Measurements from ENCODE around the gene PAPPA. TPM values are rescaled to one million over a fixed set of nuclear protein-coding genes. Genes with fewer than 3 reads are reported as not detected.
A peak's percentile ranks its signal among the peaks of the same experiment; 100 is the strongest.

The PAPPA gene
- total and polyA plus RNA-seq, 9 of the 15 experiments (the other 6 are each of a cell fraction or from before 2014, with no cell fraction given) = 0.06 to 0.18 (median 0.11) TPM

DNA sequence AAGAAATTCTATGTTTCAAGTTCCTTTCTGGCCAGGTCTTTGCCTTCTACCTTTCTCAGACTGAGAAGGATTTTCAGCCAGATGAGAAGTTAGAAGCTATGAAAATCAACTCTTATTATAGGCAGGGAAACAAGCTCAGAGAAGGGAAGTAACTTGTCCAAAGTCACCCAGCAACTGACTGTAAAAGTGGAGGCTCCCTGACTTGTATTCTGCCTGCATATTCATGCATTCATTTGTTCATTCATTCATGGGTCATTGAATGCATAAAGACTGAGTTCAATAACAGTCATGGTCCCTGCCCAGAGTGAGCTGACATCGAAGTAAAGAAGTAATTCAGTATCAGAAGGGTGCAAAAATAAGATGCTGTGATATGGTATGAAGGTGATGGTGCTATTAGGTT, 239.6 kb downstream of the PAPPA start (continued):
- TF ChIP-seq, protein P1, sequence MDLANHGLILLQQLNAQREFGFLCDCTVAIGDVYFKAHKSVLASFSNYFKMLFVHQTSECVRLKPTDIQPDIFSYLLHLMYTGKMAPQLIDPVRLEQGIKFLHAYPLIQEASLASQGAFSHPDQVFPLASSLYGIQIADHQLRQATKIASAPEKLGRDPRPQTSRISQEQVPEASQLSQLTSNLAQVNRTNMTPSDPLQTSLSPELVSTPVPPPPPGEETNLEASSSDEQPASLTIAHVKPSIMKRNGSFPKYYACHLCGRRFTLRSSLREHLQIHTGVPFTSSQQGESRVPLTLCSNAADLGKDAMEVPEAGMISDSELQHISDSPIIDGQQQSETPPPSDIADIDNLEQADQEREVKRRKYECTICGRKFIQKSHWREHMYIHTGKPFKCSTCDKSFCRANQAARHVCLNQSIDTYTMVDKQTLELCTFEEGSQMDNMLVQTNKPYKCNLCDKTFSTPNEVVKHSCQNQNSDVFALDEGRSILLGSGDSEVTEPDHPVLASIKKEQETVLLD (IDR thresholded peaks at IDR 0.05) = no peak
- TF ChIP-seq TCF7L2 (IDR thresholded peaks at IDR 0.05; ENCODE audit: low read depth, low read length) (no peak), ZNF12 (CRISPR knock-in tag; IDR thresholded peaks at IDR 0.05) (no peak), SMARCE1 (IDR thresholded peaks at IDR 0.05) (no peak), ID3 (CRISPR knock-in tag; IDR thresholded peaks at IDR 0.05) (no peak), ID3 (tag; IDR thresholded peaks at IDR 0.05) (no peak), ZNF830 (CRISPR knock-in tag; IDR thresholded peaks at IDR 0.05) (no peak), ZNF764 (CRISPR knock-in tag; IDR thresholded peaks at IDR 0.05; ENCODE audit: low read depth) (no peak), ZNF384 (IDR thresholded peaks at IDR 0.05; ENCODE audit: low read depth, low read length) (no peak), ILK (tag; IDR thresholded peaks at IDR 0.05; ENCODE audit: borderline replicate concordance, low read depth) (no peak), NFRKB (IDR thresholded peaks at IDR 0.05; ENCODE audit: low read depth) (0 out of 2 replicates have a peak, but pooled peaks have one; percentile 8), BMI1 (IDR thresholded peaks at IDR 0.05; ENCODE audit: low read length) (no peak)
- TF ChIP-seq, protein P2, sequence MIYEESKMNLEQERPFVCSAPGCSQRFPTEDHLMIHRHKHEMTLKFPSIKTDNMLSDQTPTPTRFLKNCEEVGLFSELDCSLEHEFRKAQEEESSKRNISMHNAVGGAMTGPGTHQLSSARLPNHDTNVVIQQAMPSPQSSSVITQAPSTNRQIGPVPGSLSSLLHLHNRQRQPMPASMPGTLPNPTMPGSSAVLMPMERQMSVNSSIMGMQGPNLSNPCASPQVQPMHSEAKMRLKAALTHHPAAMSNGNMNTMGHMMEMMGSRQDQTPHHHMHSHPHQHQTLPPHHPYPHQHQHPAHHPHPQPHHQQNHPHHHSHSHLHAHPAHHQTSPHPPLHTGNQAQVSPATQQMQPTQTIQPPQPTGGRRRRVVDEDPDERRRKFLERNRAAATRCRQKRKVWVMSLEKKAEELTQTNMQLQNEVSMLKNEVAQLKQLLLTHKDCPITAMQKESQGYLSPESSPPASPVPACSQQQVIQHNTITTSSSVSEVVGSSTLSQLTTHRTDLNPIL (CRISPR knock-in tag; IDR thresholded peaks at IDR 0.05) = no peak
